Keratinocyte (primary cell): ENCODE measurements around the gene ATMIN. TPM values are rescaled to one million over a fixed set of nuclear protein-coding genes. Genes with fewer than 3 reads are reported as not detected.

ENCODE experiments used
- DNase-seq: peaks from one replicate; pipeline ENCODE4 v3.0.0-alpha.2; 2011; ENCODE audit warnings: low read depth, missing footprints, low spot score
- FAIRE-seq: peaks from 2 replicates; lab custom pipeline; 2011; peaks lifted over from hg19 to GRCh38; lab: Jason Lieb, UNC
- H2AFZ ChIP-seq: 2 replicates; pipeline ENCODE4 v1.6.0; 2012; ENCODE audit warnings: low read length, control low read depth, inconsistent platforms; ENCODE audit not compliant: control insufficient read depth
- H3K27ac ChIP-seq: 2 replicates; pipeline ENCODE4 v1.5.1; 2011; ENCODE audit warnings: low read length; ENCODE audit not compliant: control insufficient read depth, insufficient read depth
- H3K27me3 ChIP-seq: 3 replicates; pipeline ENCODE4 v1.6.0; 2011; ENCODE audit warnings: low read length; ENCODE audit not compliant: control insufficient read depth, insufficient read depth; ENCODE audit errors: extremely low read depth
- H3K36me3 ChIP-seq, 2 experiments: 2 replicates in 1 of 2; 3 replicates in 1 of 2; pipeline ENCODE4 v1.5.1; 2011; ENCODE audit warnings: low read length in 2 of 2, mild to moderate bottlenecking in 1 of 2; ENCODE audit not compliant: control insufficient read depth in 2 of 2, insufficient read depth in 2 of 2; ENCODE audit errors: extremely low read depth in 1 of 2
- H3K4me1 ChIP-seq: 3 replicates; pipeline ENCODE4 v1.5.1; 2011; ENCODE audit warnings: low read length; ENCODE audit not compliant: control insufficient read depth, insufficient read depth; ENCODE audit errors: extremely low read depth
- H3K4me2 ChIP-seq: 3 replicates; pipeline ENCODE4 v1.6.0; 2011; ENCODE audit warnings: low read depth, low read length; ENCODE audit not compliant: control insufficient read depth, insufficient read depth; ENCODE audit errors: extremely low read depth
- H3K4me3 ChIP-seq, 3 experiments: fragments of 200-600 bp in 1 of 3; sonication (generic) in 1 of 3; 2 replicates in 2 of 3; 3 replicates in 1 of 3; pipeline ENCODE4 v1.5.1; 2011 to 2016; ENCODE audit warnings: low read length in 3 of 3, mild to moderate bottlenecking in 3 of 3, control low read depth in 2 of 3, inconsistent platforms in 1 of 3, low read depth in 1 of 3, mixed read lengths in 1 of 3, mixed run types in 1 of 3, moderate library complexity in 1 of 3; ENCODE audit not compliant: control insufficient read depth in 2 of 3, insufficient read depth in 2 of 3; ENCODE audit errors: extremely low read depth in 1 of 3
- H3K79me2 ChIP-seq: 2 replicates; pipeline ENCODE4 v1.6.0; 2012; ENCODE audit warnings: low read length; ENCODE audit not compliant: control insufficient read depth, insufficient read depth
- H3K9ac ChIP-seq: 3 replicates; pipeline ENCODE4 v1.6.0; 2011; ENCODE audit warnings: low read length; ENCODE audit not compliant: control insufficient read depth, insufficient read depth; ENCODE audit errors: extremely low read depth
- H3K9me1 ChIP-seq: 3 replicates; pipeline ENCODE4 v1.6.0; 2011; ENCODE audit warnings: low read length; ENCODE audit not compliant: control insufficient read depth, insufficient read depth; ENCODE audit errors: extremely low read depth
- H3K9me3 ChIP-seq: 2 replicates; pipeline ENCODE4 v1.5.1; 2012; ENCODE audit warnings: low read depth, low read length; ENCODE audit not compliant: control insufficient read depth
- H4K20me1 ChIP-seq: 3 replicates; pipeline ENCODE4 v1.6.0; 2011; ENCODE audit warnings: low read length; ENCODE audit not compliant: control insufficient read depth, insufficient read depth; ENCODE audit errors: extremely low read depth
- CTCF ChIP-seq, 3 experiments: IDR thresholded peaks in 1 of 3; conservative IDR thresholded peaks in 1 of 3; optimal IDR thresholded peaks in 1 of 3; 2 replicates in 2 of 3; 3 replicates in 1 of 3; pipeline versions ENCODE3 to v1.5.1; 2011; ENCODE audit warnings: low read length in 3 of 3, mild to moderate bottlenecking in 3 of 3, moderate library complexity in 2 of 3, control low read depth in 1 of 3, inconsistent platforms in 1 of 3; ENCODE audit not compliant: insufficient read depth in 2 of 3; ENCODE audit errors: extremely low read depth in 1 of 3
- EZH2 ChIP-seq: IDR thresholded peaks from one replicate; pipeline ENCODE4 v1.6.1; 2012; ENCODE audit warnings: inconsistent platforms, mild to moderate bottlenecking, low read length, moderate library complexity
- dilution Hi-C: fragments of 300-500 bp; cut with MboI; formaldehyde crosslinking; loops from one replicate; pipeline ENCODE4 v1.7.0; 2020; ENCODE audit warnings: low sequenced_read_pairs; ENCODE audit not compliant: extremely low pct_ligation_motif_present
- polyA plus RNA-seq, 5 experiments: library from polyadenylated mRNA; depleted of rRNA in 3 of 5; stranded (reverse) in 3 of 5; stranded (forward) in 1 of 5; unstranded in 1 of 5; fragments of >200 nt; gene quantifications; 1 replicate in 1 of 5; 2 replicates in 3 of 5; 3 replicates in 1 of 5; pipeline versions ENCODE4 v1.2.1 to v1.2.3, GENCODE V29; 2011 to 2012; ENCODE audit warnings: missing spikeins in 2 of 5, low read depth in 1 of 5, low replicate concordance in 1 of 5

The ATMIN gene
- polyA plus RNA-seq, 1 donor (not counting 4 experiments of a cell fraction or from before 2014, with no cell fraction given) = 31.2 TPM

GRCh38 chr16:80990577-80990976 lies 45.1 kb upstream of the ATMIN start:
- no peak overlapping the region for H2AFZ ChIP-seq
- DNase-seq = no peak
- H3K4me3 ChIP-seq = no peak overlapping the region
- FAIRE-seq = no peak
- H4K20me1 ChIP-seq = no peaks in the 10 kb centered on the region
- H3K27ac ChIP-seq = no peak overlapping the region
- H3K9me3 ChIP-seq = no peaks in the 10 kb centered on the region
- no peak overlapping the region for H3K4me2 ChIP-seq
- H3K9ac ChIP-seq = no peak overlapping the region
- H3K36me3 ChIP-seq = peaks cover 0 to 6% of the 10 kb centered on the region in 2 experiments
- peaks cover 21% of the 10 kb centered on the region for H3K4me1 ChIP-seq
- TF ChIP-seq CTCF (optimal IDR thresholded peaks at IDR 0.05 in 1 of 3, IDR thresholded peaks at IDR 0.05 in 1 of 3, conservative IDR thresholded peaks at IDR 0.05 in 1 of 3; ENCODE audit: extremely low read depth in 1 of 3, insufficient read depth in 2 of 3, low read length in 3 of 3) (no peak), EZH2 (no peak)
- peaks cover 47% of the 10 kb centered on the region for H3K79me2 ChIP-seq
- dilution Hi-C loops = no loop called here
- H3K27me3 ChIP-seq = no peaks in the 10 kb centered on the region
- H3K9me1 ChIP-seq = no peaks in the 10 kb centered on the region

GRCh38 chr16:80990978-80991377 lies 44.7 kb upstream of the ATMIN start:
- no peaks in the 10 kb centered on the region for H3K9me3 ChIP-seq
- no peak overlapping the region for H3K27ac ChIP-seq
- H3K79me2 ChIP-seq = peaks cover 49% of the 10 kb centered on the region
- H3K4me2 ChIP-seq = no peak overlapping the region
- DNase-seq (no peak), FAIRE-seq (no peak)
- TF ChIP-seq CTCF (optimal IDR thresholded peaks at IDR 0.05 in 1 of 3, IDR thresholded peaks at IDR 0.05 in 1 of 3, conservative IDR thresholded peaks at IDR 0.05 in 1 of 3; ENCODE audit: extremely low read depth in 1 of 3, insufficient read depth in 2 of 3, low read length in 3 of 3) = no peak
- no peak for TF ChIP-seq EZH2
- H3K4me3 ChIP-seq = no peak overlapping the region
- no peak overlapping the region for H2AFZ ChIP-seq
- H3K9me1 ChIP-seq = no peaks in the 10 kb centered on the region
- H3K27me3 ChIP-seq = no peaks in the 10 kb centered on the region
- dilution Hi-C loops = no loop called here
- no peaks in the 10 kb centered on the region for H4K20me1 ChIP-seq
- peaks cover 21% of the 10 kb centered on the region for H3K4me1 ChIP-seq
- H3K36me3 ChIP-seq = peaks cover 0 to 6% of the 10 kb centered on the region in 2 experiments
- no peak overlapping the region for H3K9ac ChIP-seq
